Fibroblast of the aortic adventitia (primary cell): Measurements from ENCODE around the gene ST14. TPM values are rescaled to one million over a fixed set of nuclear protein-coding genes. Genes with fewer than 3 reads are reported as not detected.

ENCODE experiments used
- DNase-seq: peaks from one replicate; pipeline ENCODE4 v3.0.0-alpha.2; 2010; ENCODE audit warnings: low read depth
- H3K4me3 ChIP-seq: 2 replicates; pipeline ENCODE4 v1.5.1; 2011; ENCODE audit warnings: low read depth, mild to moderate bottlenecking, control low read depth, low read length, moderate library complexity
- CTCF ChIP-seq: IDR thresholded peaks from 2 replicates; pipeline ENCODE4 v1.5.1; 2011; ENCODE audit warnings: mild to moderate bottlenecking, low read length, control low read depth, inconsistent platforms; ENCODE audit not compliant: insufficient read depth
- total RNA-seq: library from RNA; depleted of rRNA; stranded (reverse); fragments of >200 nt; gene quantifications from 2 replicates; pipeline ENCODE4 v1.2.3, GENCODE V29; 2012; ENCODE audit warnings: low replicate concordance

The ST14 gene
- total RNA-seq, 1 donor = 0.09 TPM

GRCh38 chr11:130181295-130182272 lies 22.0 kb downstream of the ST14 start:
- no peak overlapping the region for H3K4me3 ChIP-seq
- peak; percentile 79 for DNase-seq
- TF ChIP-seq CTCF = no peak

- no peak for TF ChIP-seq CTCF
- H3K4me3 ChIP-seq = no peak overlapping the region
- DNase-seq = no peak
These were observed 24.5 kb downstream of the ST14 start for GRCh38 chr11:130183878-130184610.

- H3K4me3 ChIP-seq = no peak overlapping the region
- TF ChIP-seq CTCF = no peak
- DNase-seq = no peak
These were observed 27.5 kb downstream of the ST14 start for GRCh38 chr11:130187096-130187495.

- TF ChIP-seq CTCF = no peak
- H3K4me3 ChIP-seq = no peak overlapping the region
- DNase-seq = no peak
These were observed 28.5 kb downstream of the ST14 start for GRCh38 chr11:130188047-130188446.

- no peak for TF ChIP-seq CTCF
- no peak overlapping the region for H3K4me3 ChIP-seq
- no peak for DNase-seq
These were observed 29.2 kb downstream of the ST14 start for GRCh38 chr11:130188585-130189347.

GRCh38 chr11:130189492-130190210 lies 30.1 kb downstream of the ST14 start:
- no peak overlapping the region for H3K4me3 ChIP-seq
- no peak for DNase-seq
- no peak for TF ChIP-seq CTCF
